Measurements from ENCODE around the gene PARP3.

DNA sequence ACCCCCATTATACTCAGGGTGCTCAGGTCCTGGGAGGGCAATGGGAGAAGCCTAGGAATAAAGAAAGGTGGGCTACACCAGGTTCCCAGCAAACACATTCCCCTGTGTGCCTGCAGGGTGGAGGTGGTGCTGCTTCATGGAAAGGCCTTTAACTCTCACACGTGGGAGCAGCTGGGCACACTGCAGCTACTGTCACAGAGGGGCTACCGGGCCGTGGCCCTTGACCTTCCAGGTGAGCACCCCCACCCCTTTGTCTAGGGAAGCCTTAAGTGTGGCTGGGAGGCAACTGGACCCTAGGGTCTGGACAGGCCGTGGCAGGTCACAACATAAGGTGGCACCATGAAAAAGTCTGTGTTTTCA lies 36.0 kb downstream of the PARP3 start:
- TF ChIP-seq, protein P1, sequence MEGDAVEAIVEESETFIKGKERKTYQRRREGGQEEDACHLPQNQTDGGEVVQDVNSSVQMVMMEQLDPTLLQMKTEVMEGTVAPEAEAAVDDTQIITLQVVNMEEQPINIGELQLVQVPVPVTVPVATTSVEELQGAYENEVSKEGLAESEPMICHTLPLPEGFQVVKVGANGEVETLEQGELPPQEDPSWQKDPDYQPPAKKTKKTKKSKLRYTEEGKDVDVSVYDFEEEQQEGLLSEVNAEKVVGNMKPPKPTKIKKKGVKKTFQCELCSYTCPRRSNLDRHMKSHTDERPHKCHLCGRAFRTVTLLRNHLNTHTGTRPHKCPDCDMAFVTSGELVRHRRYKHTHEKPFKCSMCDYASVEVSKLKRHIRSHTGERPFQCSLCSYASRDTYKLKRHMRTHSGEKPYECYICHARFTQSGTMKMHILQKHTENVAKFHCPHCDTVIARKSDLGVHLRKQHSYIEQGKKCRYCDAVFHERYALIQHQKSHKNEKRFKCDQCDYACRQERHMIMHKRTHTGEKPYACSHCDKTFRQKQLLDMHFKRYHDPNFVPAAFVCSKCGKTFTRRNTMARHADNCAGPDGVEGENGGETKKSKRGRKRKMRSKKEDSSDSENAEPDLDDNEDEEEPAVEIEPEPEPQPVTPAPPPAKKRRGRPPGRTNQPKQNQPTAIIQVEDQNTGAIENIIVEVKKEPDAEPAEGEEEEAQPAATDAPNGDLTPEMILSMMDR (IDR thresholded peaks at IDR 0.05), result no peak
- no peak for TF ChIP-seq POLR2A (IDR thresholded peaks at IDR 0.05)

Data from thyroid gland (tissue), 4 donors.